ENCODE data around the gene STX3.
"Not testable (repeated sequence)": the region's sequence is repeated elsewhere in the genome, so short reads cannot be mapped to it uniquely, and the experiment has no call there.

STX3 gene

GRCh38 chr11:59759900-59760299 is 4.7 kb downstream of the STX3 start:
- DNase-seq: no peak

GRCh38 chr11:59760771-59761170 is 5.6 kb downstream of the STX3 start:
- DNase-seq: no peak

- DNase-seq: no peak
Observed at GRCh38 chr11:59761993-59762392, 6.8 kb downstream of the STX3 start.

GRCh38 chr11:59765068-59765735 is 10.0 kb downstream of the STX3 start:
- DNase-seq: no peak

GRCh38 chr11:59766542-59767224 is 11.5 kb downstream of the STX3 start:
- DNase-seq: no peak

GRCh38 chr11:59767225-59767611 is 12.0 kb downstream of the STX3 start:
- DNase-seq: no peak

GRCh38 chr11:59769111-59769510 is 13.9 kb downstream of the STX3 start:
- no peak for DNase-seq

GRCh38 chr11:59769828-59770227 is 14.7 kb downstream of the STX3 start:
- DNase-seq: no peak

- no peak for DNase-seq
Observed at GRCh38 chr11:59770319-59770718, 15.1 kb downstream of the STX3 start.

- no peak for DNase-seq
Observed at GRCh38 chr11:59770869-59771268, 15.7 kb downstream of the STX3 start.

- no peak for DNase-seq
Observed at GRCh38 chr11:59771605-59772004, 16.4 kb downstream of the STX3 start.

GRCh38 chr11:59773083-59773440 is 17.9 kb downstream of the STX3 start:
- no peak for DNase-seq

GRCh38 chr11:59776210-59777066 is 21.3 kb downstream of the STX3 start:
- DNase-seq: no peak

- no peak for DNase-seq
Observed at GRCh38 chr11:59777104-59777503, 21.9 kb downstream of the STX3 start.

GRCh38 chr11:59778122-59778521 is 22.9 kb downstream of the STX3 start:
- DNase-seq: no peak

- DNase-seq: no peak
Observed at GRCh38 chr11:59779487-59779886, 24.3 kb downstream of the STX3 start.

- no peak for DNase-seq
Observed at GRCh38 chr11:59782080-59782479, 26.9 kb downstream of the STX3 start.

GRCh38 chr11:59783632-59784090 is 28.5 kb downstream of the STX3 start:
- no peak for DNase-seq

- not testable (repeated sequence) for DNase-seq
Observed at GRCh38 chr11:59784441-59784840, 29.3 kb downstream of the STX3 start.

GRCh38 chr11:59785818-59786217 is 30.6 kb downstream of the STX3 start:
- DNase-seq: no peak

GRCh38 chr11:59787255-59787588 is 32.0 kb downstream of the STX3 start:
- no peak for DNase-seq

GRCh38 chr11:59787816-59788215 is 32.6 kb downstream of the STX3 start:
- no peak for DNase-seq

GRCh38 chr11:59791639-59792038 is 36.5 kb downstream of the STX3 start:
- no peak for DNase-seq

- no peak for DNase-seq
Observed at GRCh38 chr11:59792507-59792906, 37.3 kb downstream of the STX3 start.

All from stimulated activated CD4-positive, alpha-beta T cell treated with anti-CD3 and anti-CD28 coated beads, Interleukin-15, amount 100 ng/mL, for 24 hours (primary cell).